Fibroblast of lung (primary cell): ENCODE data around the gene CUTA.
"Not testable (repeated sequence)": the region's sequence is repeated elsewhere in the genome, so short reads cannot be mapped to it uniquely, and the experiment has no call there.

Experiments used
- EZH2 ChIP-seq: IDR thresholded peaks from 2 replicates; pipeline ENCODE4 v1.5.1; 2012; ENCODE audit warnings: low read length, control low read depth, mild to moderate bottlenecking; ENCODE audit errors: missing control alignments
- TF ChIP-seq, protein P1 (sequence below), 2 donors: IDR thresholded peaks in 1 of 2; conservative IDR thresholded peaks in 1 of 2; 1 replicate in 1 of 2; 2 replicates in 1 of 2; pipeline ENCODE4 v1.5.1; 2011 to 2012; ENCODE audit warnings: low read length in 2 of 2, control low read depth in 1 of 2, inconsistent platforms in 1 of 2, low read depth in 1 of 2, mild to moderate bottlenecking in 1 of 2

DNA sequence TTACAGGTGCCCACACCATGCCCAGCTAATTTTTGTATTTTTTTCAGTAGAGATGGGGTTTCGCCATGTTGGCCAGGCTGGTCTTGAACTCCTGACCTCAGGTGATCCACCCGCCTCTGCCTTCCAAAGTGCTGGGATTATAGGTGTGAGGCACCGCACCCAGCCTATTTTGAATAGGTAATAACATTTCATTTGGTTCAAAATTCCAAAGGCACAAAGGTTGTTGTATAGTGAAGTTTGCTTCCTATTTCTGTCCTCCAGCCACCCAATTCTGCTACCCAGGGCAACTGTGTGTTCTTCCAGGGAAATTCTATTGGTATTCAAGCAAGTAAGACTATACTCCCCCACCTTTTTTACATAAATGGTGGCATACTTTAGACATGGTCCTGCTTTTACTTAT lies 19.3 kb downstream of the CUTA start:
- not testable (repeated sequence) for TF ChIP-seq EZH2
- TF ChIP-seq, protein P1, sequence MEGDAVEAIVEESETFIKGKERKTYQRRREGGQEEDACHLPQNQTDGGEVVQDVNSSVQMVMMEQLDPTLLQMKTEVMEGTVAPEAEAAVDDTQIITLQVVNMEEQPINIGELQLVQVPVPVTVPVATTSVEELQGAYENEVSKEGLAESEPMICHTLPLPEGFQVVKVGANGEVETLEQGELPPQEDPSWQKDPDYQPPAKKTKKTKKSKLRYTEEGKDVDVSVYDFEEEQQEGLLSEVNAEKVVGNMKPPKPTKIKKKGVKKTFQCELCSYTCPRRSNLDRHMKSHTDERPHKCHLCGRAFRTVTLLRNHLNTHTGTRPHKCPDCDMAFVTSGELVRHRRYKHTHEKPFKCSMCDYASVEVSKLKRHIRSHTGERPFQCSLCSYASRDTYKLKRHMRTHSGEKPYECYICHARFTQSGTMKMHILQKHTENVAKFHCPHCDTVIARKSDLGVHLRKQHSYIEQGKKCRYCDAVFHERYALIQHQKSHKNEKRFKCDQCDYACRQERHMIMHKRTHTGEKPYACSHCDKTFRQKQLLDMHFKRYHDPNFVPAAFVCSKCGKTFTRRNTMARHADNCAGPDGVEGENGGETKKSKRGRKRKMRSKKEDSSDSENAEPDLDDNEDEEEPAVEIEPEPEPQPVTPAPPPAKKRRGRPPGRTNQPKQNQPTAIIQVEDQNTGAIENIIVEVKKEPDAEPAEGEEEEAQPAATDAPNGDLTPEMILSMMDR (conservative IDR thresholded peaks at IDR 0.05 in 1 of 2, IDR thresholded peaks at IDR 0.05 in 1 of 2; ENCODE audit: low read depth in 1 of 2, low read length in 2 of 2), result not testable (repeated sequence)
